NCI-H526 (cell line): ENCODE measurements around the gene CYBRD1.
"Not testable (repeated sequence)": the region's sequence is repeated elsewhere in the genome, so short reads cannot be mapped to it uniquely, and the experiment has no call there.

Source experiments
- DNase-seq, 2 experiments: peaks; one replicate each; lab custom pipeline; 2025; lab: John Stamatoyannopoulos, UW

The CYBRD1 gene

DNA sequence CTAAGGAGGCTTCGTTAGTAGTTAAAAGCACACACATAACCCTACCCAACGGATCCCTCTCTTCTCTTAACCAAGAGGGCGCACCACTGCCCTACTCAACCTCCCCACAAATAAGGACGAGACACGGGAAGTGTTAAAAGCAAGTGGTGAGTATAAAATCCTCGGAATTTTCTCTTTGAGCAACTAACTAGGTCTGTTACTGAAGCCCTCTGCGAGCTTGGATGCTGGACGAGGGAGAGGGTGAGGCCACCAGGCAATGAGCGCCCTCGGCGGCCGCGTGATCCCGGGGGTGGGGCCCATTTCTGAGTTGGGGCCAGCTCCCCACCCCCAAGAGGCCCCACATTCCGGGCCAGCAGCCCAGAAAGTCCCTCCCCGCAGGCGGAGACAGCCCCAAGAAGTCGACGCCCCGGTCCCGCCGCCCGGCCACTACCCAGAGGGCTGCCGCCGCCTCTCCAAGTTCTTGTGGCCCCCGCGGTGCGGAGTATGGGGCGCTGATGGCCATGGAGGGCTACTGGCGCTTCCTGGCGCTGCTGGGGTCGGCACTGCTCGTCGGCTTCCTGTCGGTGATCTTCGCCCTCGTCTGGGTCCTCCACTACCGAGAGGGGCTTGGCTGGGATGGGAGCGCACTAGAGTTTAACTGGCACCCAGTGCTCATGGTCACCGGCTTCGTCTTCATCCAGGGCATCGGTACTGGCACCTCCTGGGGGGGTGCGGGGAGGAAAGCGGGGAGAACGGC lies at the start of gene CYBRD1:
Gene CYBRD1 (plus strand): TSS at position 423 of the 736 bp plus-strand sequence. CDS start 72 bp downstream, at position 495.
- peak in 1 of 2 experiments; percentile 47 for DNase-seq

GRCh38 chr2:171475979-171476378 lies 46.3 kb upstream of the CYBRD1 start:
- DNase-seq = no peak

GRCh38 chr2:171478345-171478744 lies 43.9 kb upstream of the CYBRD1 start:
- no peak for DNase-seq

DNA sequence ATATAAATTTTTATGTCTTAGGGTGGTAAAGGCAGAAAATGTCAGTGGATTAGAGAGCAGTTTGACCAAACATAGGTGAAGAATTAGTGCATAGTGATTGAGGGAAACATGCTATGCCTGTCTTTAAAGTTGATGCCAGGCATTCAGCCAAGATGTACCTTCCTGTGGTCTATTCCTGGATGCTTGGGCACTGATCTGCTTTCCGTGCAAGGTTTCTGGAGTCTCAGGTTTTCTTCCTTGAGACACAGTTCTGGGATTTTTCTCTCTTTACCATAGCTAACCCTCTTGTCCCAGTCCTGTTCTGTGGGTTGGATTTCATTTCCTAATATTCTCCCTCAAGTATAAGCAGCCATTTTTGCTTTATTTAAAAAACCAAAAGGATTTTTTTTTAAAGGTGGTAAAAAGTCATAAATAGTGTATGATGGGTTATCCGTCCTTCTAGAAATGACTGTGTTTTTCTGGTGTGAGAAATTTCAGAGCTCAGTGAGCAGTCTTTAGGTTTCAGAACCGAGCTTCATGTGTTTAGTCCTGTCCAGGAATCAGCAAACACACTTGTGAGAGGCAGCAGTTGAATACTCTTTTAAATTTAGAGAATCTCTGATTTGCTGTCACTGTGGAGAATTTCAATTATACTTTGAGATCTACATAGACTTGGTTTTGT lies 43.0 kb upstream of the CYBRD1 start:
- no peak for DNase-seq

- DNase-seq = no peak
Measured at GRCh38 chr2:171480908-171481307, 41.4 kb upstream of the CYBRD1 start.

DNA sequence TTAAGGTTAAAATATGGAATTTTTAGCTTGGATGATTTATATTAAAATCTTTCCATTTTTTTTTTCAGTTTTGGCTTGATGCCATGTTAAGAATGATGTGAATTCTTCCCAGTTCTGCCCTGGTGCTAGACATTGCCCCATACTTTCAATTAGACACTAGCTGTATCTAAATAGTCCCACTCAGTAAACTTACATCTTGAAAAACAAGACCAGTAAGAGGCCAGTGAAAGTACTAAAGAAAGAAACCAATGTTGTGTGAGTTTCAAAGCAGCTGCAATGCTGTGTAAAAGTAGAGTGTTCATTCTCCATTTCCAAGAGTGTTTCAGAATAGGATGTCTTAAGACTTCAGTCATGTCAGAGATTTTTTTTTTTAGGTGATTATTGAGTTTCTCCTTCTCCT lies 40.0 kb upstream of the CYBRD1 start:
- DNase-seq = no peak

DNA sequence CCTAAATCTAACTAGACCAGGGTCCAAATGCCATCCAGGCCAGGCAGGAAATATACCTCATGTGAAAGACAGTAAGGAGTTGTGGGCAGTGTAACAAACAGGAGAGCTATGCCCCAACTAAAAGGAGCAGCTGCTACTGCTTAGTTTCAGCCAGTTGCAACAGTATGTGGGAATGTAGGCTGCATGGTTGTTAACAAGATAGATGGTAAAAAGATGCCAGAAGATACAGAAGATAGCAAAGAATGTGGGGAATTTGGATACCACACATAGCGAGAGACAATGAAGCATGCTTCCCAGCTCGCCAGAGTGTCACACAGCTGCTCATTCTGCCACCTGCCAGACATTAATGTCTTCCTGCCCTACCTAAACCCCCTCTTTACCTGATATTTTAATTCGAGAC lies 39.4 kb upstream of the CYBRD1 start:
- DNase-seq = no peak

DNA sequence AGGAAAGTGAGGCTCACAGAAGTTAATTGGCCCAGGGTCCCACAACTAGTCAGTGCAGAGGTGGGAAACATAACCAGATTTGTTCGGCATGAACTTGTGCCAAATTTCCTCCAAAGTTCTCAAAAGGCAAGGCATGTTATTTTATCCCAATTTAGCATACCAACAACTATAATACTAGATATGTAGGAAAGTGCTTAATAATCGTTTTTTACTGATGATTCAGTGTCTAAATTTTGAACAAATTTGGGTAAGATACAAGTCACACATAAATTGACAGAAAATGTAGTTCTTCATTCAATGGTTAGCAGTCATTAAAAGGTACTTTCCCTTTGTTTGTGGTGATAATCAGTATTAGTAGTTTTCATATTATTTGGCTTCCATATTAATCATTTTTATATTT lies 38.5 kb upstream of the CYBRD1 start:
- DNase-seq = no peak

- no peak for DNase-seq
Measured at GRCh38 chr2:171485116-171485515, 37.2 kb upstream of the CYBRD1 start.

- DNase-seq = no peak
Measured at GRCh38 chr2:171487201-171487600, 35.1 kb upstream of the CYBRD1 start.

DNA sequence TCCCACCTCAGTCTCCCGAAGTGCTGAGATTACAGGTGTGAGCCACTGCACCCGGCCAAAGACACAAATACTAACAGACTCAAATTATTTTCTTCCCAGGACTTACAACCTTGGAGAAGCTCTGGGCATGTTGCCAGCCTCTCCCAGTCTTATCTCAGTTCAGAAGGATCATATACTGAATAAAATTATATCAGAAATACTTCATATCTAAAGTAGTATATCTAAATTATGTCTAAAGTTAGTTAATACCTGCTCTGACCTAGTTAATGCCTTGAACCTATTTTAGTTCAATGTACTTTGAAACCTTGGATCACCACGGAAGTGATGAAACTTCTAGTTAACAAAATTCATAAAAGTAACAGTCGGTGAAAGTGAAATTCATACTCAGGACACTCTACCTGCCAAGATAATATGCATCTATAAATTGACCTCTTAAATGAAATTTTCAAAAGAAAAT lies 34.4 kb upstream of the CYBRD1 start:
- no peak for DNase-seq

DNA sequence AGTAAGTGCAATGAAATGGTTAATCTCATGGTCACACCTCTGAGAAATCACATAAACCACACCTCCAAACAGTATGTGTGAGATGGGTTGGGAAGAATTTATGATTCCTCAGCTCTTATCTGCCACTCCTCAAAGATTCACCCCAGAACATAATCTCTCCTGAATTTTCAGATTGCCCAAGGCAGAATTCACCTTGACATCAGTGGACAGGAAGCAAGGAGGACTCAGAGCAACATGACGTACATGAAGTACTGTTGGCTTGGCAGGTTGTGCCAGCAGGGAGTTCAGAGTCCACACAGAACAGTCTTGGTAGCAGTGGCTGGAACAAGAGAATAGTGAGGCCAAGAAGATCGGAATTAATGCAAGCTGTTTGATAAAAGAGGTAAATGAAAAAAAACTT lies 31.7 kb upstream of the CYBRD1 start:
- no peak for DNase-seq

- no peak for DNase-seq
Measured at GRCh38 chr2:171491292-171491691, 31.0 kb upstream of the CYBRD1 start.

GRCh38 chr2:171492664-171493063 lies 29.6 kb upstream of the CYBRD1 start:
- no peak for DNase-seq

GRCh38 chr2:171497664-171498063 lies 24.6 kb upstream of the CYBRD1 start:
- DNase-seq = not testable (repeated sequence)

DNA sequence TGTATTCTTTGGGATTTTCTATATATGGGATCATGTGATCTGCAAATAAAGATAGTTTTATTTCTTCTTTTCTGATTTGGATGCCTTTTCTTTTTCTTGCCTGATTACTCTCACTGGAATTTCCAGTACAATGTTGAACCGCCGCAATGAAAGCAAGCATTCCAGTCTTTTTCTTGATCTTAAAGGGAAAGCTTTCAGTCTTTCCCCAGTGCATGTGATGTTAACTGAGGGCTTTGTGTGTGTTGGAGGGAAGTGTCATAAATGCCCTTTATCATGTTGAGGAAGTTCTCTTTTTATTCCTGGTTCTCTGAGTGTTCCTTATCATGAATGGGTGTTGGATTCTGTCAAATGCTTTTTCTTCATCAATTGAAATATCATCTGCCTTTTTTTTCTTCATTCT lies 16.9 kb upstream of the CYBRD1 start:
- no peak for DNase-seq

DNA sequence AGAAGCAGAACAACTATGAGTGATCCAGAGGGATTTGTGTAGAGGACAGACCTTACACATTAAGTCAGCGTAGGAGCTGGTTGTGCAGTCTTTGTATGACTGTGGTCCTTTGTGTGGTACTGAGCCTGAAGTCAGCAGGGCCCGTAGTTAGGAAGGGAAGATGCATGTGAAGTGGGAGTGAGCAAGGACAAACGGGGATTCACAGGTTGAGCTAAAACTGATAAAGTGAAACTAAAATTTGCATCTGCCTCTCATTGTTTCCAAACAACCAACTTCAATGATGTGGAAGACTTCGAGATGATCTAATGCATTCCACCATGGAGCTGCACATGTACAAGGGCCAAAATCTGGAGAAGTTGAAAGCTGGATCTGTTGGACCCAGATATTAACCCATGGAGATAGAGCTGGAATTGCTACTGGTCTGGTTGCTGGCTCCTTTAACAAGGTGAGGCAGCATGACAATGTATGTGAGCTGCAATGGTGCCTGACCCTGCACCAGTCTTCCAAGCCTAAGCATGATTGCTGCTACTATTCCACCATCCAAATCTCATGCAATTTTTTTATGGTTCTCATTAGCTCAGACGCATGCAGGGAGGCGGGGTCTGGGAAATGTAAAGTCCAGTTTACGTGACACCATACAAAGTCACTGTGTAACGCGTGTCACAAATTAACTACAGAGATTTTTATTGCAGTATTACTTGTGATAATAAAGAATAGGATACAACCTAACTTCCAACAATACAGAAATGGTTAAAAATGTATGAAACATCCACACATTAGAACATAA lies 12.1 kb upstream of the CYBRD1 start:
- no peak for DNase-seq

DNA sequence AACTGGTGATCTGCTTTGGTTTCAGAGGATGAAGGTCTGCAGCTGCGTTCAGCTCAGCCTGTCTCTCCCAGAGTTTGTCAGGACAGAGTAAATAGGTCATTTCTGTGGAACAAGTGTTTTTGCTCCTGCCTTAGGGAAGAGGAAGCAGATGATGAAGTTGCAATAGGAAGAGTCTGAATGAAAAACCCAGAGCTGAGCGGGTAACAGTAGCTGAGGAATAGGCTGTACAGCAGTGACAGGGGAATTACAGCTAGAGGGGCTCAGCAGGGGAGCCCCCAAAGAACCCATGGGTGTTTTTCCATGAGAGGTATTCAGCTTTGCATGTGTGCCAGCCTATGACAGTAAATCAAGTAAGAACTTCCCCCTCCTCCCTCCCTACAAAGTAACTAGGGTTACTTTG lies 10.3 kb upstream of the CYBRD1 start:
- DNase-seq = no peak

GRCh38 chr2:171512683-171513195 lies 9.5 kb upstream of the CYBRD1 start:
- no peak for DNase-seq

- DNase-seq = no peak
Measured at GRCh38 chr2:171513719-171514160, 8.5 kb upstream of the CYBRD1 start.

- no peak for DNase-seq
Measured at GRCh38 chr2:171514908-171515582, 7.2 kb upstream of the CYBRD1 start.
